NCI-H1930 (cell line): ENCODE data around the gene GRK6.

ENCODE experiments used
- DNase-seq, 2 experiments: peaks; one replicate each; lab custom pipeline; 2025; lab: John Stamatoyannopoulos, UW

Gene GRK6

DNA sequence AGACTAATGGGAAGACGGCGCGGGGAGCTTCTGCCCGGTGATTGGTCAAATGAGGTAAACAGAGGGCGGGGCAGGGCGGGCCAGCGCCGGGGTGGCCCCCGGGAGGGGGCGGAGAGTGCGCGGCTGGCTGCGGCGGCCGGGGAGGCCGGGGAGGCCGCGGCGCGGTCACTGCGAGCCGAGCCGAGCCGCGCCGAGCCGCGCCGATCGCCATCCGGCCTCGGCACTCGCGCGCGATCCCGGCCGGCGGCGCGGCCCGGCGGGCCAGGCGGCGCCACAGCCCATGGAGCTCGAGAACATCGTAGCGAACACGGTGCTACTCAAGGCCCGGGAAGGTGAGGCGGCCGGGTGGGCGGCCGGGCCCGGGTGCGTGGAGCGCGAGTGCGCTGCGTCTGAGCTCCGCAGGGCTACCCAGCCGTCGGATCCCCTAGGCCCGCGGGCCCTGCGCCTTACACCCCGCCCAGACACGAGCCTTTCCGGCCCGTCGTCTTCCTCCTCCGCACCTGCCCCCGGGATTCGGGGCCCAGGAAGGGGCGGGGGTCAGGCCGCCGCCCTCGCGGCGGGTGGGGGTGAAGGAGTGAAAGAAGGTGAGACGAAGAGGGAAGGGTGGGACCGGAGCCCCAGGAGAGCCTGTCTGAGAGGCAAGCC lies at the start of gene GRK6:
Gene GRK6, plus strand, starts transcription at position 111 of the 645 bp plus-strand sequence. Its CDS starts 170 bp downstream, at position 281.
- DNase-seq = no peak

- DNase-seq = no peak
These were observed 48.4 kb upstream of the GRK6 start for GRCh38 chr5:177377851-177378776.

DNA sequence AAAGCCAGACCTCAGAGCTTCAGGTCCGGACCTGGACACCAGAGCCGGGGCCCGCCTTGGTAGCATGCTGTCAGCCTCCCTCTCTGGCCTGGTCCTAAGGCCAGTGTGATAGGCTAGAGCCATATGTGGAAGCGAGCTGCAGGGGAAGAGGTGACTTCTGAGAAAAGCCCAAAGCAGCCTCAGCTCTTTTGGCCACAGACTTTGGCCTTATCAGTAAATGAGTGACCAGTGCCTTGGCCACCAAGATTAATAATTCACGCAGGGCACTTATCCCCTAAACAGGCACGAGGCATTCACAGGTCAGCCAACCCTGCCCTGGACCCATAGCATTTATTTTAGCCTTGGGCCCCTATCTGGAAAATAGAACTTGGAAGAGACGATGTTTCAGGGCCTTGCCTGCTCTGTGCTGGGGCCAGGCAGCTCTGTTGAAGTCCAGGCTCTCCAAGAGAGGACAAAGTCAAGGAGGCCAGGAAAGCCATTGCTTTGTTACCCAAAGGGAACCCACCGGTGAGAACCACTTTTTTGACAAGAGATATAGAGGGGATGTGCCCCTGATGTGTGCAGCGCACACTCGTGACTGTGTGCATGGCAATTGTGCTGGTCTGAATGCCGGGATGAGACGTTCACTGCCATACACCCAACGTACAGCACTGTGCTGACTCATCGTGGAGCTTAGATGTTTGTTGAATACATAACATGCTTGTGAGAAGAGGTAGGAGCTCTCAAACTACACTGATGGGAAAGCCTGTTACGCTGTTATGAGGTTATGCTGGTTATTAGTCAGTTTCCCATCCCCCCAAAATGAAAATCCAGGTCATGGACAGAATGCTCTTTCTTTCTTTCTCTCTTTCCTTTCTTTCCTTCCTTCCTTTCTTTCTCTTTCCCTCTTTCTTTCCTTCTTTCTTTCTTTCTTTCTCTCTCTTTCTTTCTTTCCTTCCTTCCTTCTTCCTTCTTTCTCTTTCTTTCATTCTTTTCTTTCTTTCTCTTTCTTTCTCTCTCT lies 47.3 kb upstream of the GRK6 start:
- DNase-seq = no peak

DNA sequence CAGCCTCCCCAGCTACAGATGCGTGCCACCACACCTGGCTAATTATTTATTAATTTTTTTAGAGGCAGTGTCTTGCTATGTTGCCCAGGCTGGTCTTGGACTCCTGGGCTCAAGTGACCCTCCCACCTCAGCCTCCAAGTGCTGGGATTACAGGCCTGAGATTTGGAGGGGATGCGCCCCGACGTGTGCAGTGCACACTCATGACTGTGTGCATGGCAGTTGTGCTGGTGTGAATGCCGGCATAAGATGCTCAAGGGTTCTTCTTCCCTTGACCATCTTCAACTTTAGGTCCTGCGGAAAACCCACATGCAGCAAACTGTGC lies 45.7 kb upstream of the GRK6 start:
- no peak for DNase-seq

DNA sequence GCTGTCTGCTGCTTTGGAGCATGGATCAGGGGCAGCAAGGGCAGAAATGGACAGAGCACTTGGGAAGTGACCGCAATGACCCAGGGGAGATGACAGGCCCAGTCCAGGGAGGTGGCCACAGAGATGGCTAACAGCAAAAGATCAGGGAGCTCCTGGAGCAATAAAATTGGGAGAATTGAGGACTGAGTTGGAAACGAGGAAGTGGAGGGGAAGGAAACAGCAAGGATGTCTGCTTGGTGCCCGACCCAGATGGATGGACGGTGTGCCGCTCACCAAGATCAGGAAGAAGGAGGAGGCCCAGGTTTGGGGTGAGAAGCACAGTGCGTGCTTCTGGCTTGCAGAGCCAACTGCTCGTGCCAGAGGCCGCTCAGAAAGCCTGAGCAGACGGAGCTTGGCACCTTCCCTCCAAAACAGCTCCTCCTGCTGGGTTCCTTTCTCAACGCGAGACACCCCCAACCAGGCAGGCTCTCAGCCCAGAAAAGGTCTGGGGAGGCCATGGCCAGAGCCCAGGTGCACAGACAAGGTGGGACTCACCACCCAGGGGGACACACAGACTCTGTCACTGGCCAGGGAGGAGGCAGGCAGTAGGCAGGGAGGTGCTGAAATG lies 44.0 kb upstream of the GRK6 start:
- DNase-seq = no peak

GRCh38 chr5:177383181-177383580 lies 43.3 kb upstream of the GRK6 start:
- no peak for DNase-seq

DNA sequence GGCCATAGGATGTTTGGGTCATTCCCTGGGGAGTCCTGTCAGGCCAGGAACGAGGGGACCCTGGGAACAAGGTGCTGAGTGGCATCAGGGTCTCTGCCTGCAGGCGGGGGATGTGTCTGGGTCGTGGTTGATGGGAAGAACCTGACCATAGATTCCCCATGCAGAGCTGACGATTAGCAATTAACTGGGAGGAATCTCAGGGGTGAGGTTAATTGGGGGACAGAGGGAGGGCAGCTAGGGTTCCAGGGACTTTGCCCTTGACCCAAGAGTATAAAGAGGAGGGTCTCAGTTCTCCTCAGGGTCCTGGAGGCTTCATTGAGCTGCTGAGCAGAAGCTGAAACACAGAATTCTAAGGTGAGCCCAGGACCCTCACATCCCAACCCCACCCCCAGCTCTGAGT lies 42.3 kb upstream of the GRK6 start, which contains the start of gene SLC34A1:
Gene SLC34A1, plus strand, starts transcription at position 301 of the 400 bp plus-strand sequence. CDS start 1,308 bp downstream, outside the sequence.
- no peak for DNase-seq

DNA sequence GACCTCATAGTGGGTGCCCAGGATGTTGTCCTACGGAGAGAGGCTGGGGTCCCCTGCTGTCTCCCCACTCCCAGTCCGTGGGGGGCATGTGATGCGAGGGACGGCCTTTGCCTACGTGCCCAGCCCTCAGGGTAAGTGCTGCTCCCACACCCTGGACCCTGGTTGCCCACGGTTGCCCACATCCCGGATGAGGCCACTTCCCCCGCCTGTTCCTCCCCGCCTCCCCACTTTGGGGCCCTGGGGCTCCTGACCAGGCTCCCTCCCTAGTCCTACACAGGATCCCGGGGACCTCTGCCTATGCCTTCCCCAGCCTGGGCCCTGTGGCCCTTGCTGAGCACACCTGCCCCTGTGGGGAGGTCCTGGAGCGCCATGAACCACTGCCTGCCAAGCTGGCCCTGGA lies 40.8 kb upstream of the GRK6 start:
- no peak for DNase-seq

- DNase-seq = no peak
These were observed 39.9 kb upstream of the GRK6 start for GRCh38 chr5:177386542-177386941.

- no peak for DNase-seq
These were observed 39.1 kb upstream of the GRK6 start for GRCh38 chr5:177387405-177387804.

DNA sequence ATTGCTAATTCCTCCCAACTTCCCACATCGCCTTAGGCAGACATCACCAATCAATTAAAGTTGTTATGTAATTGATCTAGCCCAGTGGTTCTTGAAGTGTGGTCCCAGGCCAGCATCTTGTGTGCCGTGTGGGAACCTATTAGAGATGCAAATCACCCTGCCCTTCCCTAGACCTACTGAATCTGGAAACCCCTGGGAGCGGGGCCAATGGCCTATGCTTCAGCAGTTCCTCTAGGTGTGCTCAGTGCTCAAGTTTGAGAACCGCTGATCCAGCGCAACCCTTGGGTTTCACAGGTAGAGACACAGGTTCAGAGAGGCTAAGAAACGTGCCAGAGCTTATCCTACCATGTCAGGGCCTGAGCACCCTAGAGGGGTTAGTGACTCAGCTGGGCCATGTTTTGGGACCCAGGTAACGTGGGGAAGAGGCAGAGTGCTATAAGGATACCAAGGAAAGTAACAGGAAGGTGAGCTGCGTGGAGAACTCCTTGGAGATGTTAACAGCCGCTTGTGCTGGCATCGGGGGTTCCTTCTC lies 37.9 kb upstream of the GRK6 start:
- no peak for DNase-seq

DNA sequence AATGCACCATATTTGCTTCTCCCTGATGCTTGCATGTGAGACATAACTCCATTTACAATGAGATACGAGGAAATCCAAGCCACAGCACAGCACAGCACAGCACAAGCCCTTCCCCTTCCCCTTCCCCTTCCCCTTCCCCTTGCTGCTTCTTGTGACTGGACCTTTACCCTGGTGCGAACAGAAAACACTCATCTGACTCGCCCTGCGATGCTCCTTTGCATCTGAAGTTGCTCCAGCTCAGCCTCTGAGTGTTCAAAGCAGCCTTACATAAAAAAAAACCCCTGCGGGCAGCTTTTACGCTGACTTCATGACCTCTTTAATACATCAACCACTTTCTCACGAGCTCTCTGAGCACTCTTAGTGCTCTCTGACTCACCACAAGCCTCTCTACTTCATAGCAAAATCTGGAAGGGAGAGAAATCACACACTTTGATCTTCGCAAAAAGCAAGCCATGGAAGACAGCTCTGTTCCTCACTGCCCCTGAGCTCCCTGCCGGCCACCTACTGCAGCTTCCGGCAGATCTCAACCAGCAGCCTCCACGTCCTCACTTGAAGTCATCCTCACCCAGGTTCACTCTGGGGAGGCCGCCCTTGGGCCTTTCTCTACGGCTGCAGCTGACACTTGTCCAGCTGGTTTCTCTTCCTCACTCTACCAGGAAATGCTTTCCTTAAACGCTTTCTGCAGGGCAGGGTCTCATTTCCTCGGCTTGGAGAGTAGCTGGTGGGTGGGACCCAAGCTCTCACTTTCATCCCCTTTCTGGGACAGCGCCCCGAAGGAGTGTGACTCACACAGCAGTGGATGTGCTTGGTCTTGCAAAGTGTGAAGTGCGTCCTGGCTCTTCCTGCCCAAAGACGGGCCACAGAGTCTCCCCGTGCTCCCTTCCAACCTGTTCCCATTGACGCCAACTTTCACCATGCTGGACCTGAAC lies 37.0 kb upstream of the GRK6 start:
- no peak for DNase-seq

DNA sequence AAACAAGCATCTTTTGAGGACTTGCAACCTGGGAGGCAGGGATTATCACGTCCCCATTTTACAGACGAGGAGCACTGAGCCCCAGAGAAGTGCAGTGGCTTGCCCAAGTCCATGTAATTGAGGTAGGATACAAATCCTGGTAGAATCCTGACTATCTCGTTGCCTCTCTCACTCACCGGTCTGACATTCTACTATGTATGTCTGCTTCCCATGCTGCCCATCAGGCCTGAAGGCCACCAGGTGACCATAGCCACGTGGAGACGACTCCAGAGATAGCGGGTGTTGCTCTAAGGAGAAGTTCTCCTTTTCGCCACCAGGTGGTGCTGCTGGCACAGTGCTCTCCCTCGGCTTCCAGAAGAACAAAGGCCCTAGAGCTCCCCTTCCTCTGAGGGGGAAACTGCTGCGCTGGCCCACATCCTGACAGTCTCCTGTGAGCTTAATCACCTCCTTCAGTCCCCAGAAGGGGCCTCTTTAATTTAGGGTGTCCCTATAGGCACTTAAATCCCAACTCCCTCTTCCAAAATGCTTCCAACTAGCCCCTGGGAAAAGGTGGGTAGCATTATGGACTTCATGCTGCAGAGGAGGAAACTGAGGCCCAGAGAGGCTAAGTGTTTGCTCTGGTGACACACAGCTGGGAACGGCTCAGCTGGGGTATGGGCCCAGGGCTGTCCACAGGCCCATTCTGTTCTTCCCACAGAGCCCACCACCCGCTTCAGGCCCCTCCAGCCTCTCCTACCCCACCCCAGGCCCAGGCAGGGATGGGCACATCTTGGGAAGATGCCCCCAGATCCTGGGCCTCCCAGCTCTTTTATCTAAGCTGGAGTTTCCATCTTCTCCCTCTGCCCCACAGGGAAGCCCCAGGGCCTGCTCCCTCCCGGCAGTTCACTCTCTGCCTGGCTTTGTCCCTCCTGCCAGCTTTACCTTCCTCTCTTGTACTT lies 35.8 kb upstream of the GRK6 start:
- peak; percentile 52 to 67 for DNase-seq

- no peak for DNase-seq
These were observed 33.7 kb upstream of the GRK6 start for GRCh38 chr5:177392765-177393164.

DNA sequence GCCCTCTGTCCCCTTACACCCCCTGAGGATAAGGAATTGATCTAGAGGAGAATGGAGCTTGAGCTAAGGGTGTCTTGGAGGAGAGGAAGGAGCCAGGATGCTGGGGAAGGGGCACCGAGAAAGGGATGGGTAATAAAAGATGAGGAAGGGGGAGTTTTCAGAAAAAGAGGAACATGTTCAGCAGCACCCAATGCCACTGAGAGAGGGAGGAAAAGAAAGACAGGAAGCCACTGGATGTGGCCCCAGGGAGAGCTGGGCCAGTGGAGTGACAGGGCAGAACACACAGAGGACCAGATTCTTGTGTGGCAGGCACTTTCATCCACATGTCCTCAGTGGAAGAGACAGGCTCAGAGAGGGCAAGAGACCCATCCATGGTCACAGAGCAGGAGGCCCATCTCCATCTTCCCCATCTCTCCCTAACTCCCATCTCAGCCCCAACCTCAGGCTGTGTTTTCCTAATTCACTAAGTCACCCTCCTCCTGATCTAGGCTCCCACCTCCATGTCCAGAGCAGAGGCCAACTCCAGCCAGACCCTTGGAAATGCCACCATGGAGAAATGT lies 33.2 kb upstream of the GRK6 start:
- no peak for DNase-seq

- no peak for DNase-seq
These were observed 32.5 kb upstream of the GRK6 start for GRCh38 chr5:177393990-177394389.

GRCh38 chr5:177396078-177396477 lies 30.4 kb upstream of the GRK6 start:
- DNase-seq = no peak

DNA sequence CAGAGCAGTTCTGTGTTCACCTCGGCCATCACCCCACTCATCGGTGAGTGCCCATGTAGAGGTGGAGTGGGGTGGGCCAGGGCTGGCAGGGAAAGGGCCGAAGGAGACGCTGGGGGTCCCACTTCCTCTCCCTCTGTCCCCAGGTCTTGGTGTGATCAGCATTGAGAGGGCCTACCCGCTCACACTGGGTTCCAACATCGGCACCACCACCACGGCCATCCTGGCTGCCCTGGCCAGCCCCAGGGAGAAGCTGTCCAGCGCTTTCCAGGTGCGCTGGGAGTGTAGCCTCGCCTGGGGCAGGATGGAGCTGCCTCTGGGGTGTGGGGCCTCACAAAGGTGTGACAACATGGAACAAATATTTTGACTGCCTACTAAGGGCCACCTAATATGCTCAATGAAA lies 29.7 kb upstream of the GRK6 start:
- no peak for DNase-seq

- DNase-seq = no peak
These were observed 28.5 kb upstream of the GRK6 start for GRCh38 chr5:177397875-177398390.
